AG04449 (cell line): Measurements from ENCODE around the gene TPCN2.
"Not testable (repeated sequence)": the region's sequence is repeated elsewhere in the genome, so short reads cannot be mapped to it uniquely, and the experiment has no call there.

Experiments used
- CTCF ChIA-PET: fragments of 350-600 bp; formaldehyde crosslinking; extraction: SDS; loops from one replicate; lab custom pipeline; 2021; ENCODE audit warnings: antibody characterized with exemption; lab: Yijun Ruan, JAX
- POLR2A ChIA-PET: fragments of 400-600, 350-600 bp; formaldehyde crosslinking; extraction: SDS; loops from one replicate; lab custom pipeline; 2020; ENCODE audit warnings: antibody characterized with exemption, inconsistent platforms; lab: Yijun Ruan, JAX
- DNase-seq: peaks from one replicate; pipeline ENCODE4 v3.0.0-alpha.2; 2010; ENCODE audit warnings: low read depth, low spot score
- H3K4me3 ChIP-seq: 2 replicates; pipeline ENCODE4 v1.5.1; 2011; ENCODE audit warnings: low read depth, mild to moderate bottlenecking, control low read depth, low read length
- CTCF ChIP-seq: IDR thresholded peaks from one replicate; pipeline ENCODE4 v1.5.1; 2011; ENCODE audit warnings: mild to moderate bottlenecking, moderate library complexity, low read length, control low read depth, inconsistent platforms; ENCODE audit not compliant: insufficient read depth; ENCODE audit errors: missing control alignments

The TPCN2 gene

DNA sequence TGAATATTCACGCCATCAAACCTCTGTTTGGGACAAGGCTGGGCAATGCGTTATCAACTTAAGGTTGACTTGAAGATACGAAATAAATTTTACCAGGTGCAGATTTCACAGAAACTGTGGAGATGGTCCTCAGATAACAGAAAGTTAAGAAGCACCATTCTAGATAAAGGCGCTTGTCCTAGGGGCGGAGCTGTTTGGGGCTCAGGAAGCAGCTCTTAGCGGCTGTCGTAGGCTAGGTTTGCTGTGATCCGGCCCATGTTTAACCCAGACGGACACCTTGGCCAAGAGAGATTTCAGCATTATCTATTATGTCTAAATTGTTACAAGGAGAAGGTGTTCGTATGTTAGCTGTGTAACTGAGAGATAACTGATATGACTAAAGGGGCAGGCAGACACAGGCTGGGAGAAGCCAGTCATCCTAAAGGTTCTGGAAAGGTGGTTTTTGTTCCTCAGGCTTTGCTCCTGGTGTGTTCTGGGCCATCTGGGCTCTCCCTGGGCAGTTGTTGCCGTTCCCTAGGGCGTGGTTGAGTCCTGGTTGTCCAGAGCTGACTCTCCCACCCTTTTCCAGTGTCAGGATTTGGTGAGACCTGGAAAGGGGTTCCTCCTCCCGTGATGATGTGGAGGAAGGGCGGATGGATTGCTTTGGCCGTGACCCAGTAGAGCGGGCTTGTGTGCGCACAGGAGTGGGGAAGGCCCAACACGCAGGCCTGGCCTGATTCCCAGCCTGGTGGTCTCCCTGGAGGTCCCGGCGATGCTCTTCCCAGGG, 25.8 kb downstream of the TPCN2 start:
- ChIA-PET POLR2A (no interaction called here), CTCF (interaction anchor here (1.0 to 1.4 kb wide), 2 partner anchors 13 to 596 kb away, joined by 4 read pairs; no protein-coding TSS in a partner anchor)
- no peak for DNase-seq
- no peak overlapping the region for H3K4me3 ChIP-seq
- TF ChIP-seq CTCF = no peak

- no peak overlapping the region for H3K4me3 ChIP-seq
- peak; percentile 65 for DNase-seq
- no peak for TF ChIP-seq CTCF
- ChIA-PET CTCF (interaction anchor here (1.0 to 1.5 kb wide), 3 partner anchors 12 to 595 kb away, joined by 3 to 4 read pairs (median 4); no protein-coding TSS in a partner anchor), POLR2A (no interaction called here)
These were observed 26.8 kb downstream of the TPCN2 start for GRCh38 chr11:69075421-69076128.

DNA sequence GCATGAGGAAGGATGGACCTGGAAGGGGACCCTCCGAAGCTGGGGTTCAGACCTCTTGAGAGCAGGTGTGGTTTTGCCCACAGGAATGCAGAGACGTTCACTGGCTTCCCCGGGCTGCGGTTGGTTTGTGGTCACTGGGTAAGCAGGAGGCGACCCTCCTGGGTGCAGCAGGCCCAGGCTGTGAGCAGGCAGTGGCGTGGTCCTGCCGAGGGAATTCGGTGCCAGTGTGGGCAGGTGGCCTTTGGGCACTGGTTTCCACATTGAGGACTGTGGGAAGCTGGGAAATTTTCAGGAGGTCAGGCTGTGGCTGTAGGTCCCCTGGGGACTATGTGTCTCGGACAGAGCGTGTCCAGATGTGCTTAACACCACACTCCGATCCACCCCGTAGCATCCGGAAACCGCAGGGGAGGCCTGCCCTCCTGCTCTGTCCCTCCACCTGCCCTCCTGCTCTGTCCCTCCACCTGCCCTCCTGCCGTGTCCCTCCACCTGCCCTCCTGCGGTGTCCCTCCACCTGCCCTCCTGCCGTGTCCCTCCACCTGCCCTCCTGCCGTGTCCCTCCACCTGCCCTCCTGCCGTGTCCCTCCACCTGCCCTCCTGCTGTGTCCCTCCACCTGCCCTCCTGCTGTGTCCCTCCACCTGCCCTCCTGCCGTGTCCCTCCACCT, 27.5 kb downstream of the TPCN2 start:
- ChIA-PET CTCF (interaction anchor here (1.4 to 1.5 kb wide), 2 partner anchors 13 to 594 kb away, joined by 3 to 4 read pairs; no protein-coding TSS in a partner anchor), POLR2A (no interaction called here)
- TF ChIP-seq CTCF = no peak
- no peak for DNase-seq
- no peak overlapping the region for H3K4me3 ChIP-seq

DNA sequence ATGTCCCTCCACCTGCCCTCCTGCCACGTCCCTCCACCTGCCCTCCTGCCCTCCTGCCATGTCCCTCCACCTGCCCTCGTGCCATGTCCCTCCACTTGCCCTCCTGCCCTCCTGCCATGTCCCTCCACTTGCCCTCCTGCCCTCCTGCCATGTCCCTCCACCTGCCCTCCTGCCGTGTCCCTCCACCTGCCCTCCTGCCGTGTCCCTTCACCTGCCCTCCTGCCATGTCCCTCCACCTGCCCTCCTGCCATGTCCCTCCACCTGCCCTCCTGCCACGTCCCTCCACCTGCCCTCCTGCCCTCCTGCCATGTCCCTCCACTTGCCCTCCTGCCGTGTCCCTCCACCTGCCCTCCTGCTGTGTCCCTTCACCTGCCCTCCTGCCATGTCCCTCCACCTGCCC, 28.2 kb downstream of the TPCN2 start:
- H3K4me3 ChIP-seq, POLR2A ChIA-PET, DNase-seq, CTCF ChIA-PET: not testable (repeated sequence)

DNA sequence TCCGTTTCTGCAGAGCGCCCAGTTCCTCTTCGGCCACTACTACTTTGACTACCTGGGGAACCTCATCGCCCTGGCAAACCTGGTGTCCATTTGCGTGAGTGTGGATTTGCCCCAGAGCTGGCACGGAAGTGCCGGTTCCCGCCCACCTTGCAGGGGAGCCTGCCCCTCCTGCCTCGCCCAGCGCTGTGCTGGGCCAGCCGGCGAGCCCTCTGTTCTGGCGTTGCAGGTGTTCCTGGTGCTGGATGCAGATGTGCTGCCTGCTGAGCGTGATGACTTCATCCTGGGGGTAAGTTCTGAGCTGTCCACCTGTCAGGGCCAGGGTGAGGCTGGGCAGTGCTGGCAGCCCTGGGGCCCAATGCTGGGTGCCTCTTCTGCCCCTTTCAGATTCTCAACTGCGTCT, 29.8 kb downstream of the TPCN2 start:
- no peak overlapping the region for H3K4me3 ChIP-seq
- POLR2A ChIA-PET = no interaction called here
- TF ChIP-seq CTCF = no peak
- no peak for DNase-seq
- CTCF ChIA-PET = interaction anchor here (2.0 kb wide), 1 partner anchor 10 kb away, joined by 13 read pairs; no protein-coding TSS in a partner anchor

- TF ChIP-seq CTCF = no peak
- H3K4me3 ChIP-seq = no peak overlapping the region
- CTCF ChIA-PET = interaction anchor here (0.7 to 2.0 kb wide), 3 partner anchors 9 to 35 kb away, joined by 3 to 13 read pairs (median 7); no protein-coding TSS in a partner anchor
- DNase-seq = no peak
- POLR2A ChIA-PET = no interaction called here
These were observed 30.3 kb downstream of the TPCN2 start for GRCh38 chr11:69078930-69079605.
